ENCODE data around the gene LPCAT2.

LPCAT2 gene

DNA sequence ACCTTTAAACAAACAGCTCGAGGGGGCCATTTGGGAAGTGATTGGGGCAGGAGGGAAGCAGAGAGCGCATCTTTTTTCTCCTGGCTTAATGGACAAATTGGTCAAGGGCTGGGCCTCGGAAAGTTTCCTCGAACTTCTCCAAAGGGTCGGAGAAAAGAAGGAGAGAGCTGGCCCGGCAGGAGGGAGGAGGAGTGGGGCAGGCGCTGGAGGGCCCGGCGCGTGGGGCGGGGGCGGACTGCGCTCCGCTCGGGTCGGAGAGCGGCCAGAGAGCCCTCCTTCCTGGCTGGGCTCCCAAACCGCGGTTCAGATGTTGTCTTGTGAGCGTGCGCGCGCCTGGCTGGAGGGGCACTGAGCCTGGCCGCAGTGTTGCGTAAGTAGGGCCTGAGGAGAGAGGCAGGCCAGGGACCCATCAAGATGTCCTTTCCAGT lies 28.6 kb upstream of the LPCAT2 start:
- DNase-seq (ENCODE audit: low read depth) = no peak

DNA sequence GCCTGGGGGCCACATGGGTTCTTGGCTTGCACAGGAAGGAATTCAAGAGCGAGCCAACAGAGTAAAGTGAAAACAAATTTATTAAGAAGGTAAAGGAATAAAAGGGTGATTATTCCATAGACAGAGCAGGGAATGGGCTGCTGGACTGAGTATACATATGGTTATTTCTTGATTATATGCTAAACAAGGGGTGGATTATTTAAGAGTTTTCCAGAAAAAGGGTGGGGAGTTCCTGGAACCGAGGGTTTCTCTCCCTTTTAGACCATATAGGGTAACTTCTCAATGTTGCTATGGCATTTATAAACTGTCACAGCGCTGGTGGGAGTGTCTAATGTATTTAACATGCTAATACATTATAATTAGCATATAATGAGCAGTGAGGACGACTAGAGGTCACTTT lies 27.8 kb upstream of the LPCAT2 start:
- no peak for DNase-seq (ENCODE audit: low read depth)

- DNase-seq (ENCODE audit: low read depth) = no peak
Measured at GRCh38 chr16:55482056-55482455, 26.8 kb upstream of the LPCAT2 start.

DNA sequence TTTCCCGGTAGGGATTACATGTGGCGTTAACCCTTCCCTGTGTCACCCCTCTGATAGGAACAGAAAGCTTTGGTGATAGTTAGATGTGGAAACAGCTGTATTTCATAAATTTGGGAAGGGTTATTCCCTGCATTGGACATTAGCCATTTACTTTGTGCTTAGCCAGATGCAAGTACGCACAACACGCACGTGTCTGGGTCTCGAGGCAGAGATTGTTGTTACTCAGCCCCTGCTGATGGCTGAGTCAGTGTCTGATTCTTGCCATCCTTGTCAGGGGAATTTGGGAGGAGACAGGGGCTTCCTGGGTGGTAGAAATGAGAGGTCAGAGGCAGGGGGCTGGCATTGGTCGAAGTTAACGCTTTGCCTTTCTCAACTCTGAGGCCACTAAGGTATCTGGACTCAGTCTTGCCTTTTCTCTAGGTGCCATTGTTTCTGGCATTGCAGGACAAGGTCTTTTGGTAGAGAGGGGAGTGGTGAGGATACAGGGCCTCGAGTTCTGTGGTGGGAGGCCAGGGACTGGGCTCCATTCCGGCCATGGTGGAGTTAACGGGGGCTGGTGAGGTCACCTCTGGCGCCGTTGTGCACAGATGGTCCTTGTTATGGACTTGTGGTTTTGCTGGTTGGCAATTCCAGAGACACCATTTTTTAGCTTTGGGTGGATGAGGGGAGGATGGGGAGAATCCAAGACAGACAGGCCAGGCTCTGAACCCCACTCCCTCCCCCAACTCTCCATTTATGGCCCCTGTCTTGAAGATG lies 21.6 kb upstream of the LPCAT2 start:
- no peak for DNase-seq (ENCODE audit: low read depth)

DNA sequence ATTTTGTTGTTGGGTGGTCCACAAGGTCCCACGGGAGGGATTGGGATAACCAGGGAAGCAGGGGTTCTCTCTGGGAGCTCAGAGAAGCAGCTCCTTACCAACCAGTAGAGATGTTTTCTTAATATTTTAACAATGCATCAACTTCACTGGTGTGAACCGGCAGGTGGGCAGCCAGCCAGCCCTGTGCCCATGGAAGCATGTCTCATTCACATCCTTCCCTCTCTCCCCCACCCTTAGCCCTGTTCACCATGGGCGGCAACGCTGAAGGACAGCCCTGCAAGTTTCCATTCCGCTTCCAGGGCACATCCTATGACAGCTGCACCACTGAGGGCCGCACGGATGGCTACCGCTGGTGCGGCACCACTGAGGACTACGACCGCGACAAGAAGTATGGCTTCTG lies 20.6 kb upstream of the LPCAT2 start:
- DNase-seq (ENCODE audit: low read depth) = no peak

DNA sequence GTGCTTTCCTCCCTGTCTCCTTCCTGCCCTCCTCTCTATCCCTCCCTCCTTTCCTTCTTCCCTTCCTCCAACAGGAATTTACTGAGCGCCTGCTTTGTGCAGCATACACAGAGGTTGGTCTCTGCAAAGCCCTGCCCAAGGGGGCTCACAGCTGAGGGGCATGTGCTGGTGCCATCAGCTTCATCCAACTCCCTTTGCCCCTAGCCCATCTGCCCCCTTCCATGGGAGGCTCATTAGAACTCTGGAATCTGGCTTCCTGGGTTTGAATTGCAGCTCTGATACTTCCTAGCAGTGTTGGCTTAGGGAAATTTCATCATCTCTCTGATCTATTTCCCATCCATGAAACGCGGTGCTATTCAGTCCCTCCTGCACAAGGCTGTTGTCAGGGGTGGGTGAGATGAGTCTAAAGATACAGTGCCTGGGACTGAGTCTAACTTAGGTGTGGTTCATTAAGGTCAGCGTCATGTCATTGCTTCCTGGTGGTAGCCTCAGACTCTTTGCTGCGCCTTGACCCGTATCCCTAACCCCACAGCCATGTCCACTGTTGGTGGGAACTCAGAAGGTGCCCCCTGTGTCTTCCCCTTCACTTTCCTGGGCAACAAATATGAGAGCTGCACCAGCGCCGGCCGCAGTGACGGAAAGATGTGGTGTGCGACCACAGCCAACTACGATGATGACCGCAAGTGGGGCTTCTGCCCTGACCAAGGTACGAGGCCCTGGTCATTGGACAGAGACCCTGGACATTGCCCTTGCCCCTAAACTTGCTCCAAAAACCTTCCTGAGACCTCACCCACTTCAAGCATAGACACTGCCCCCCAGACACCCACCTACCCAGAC lies 19.5 kb upstream of the LPCAT2 start:
- no peak for DNase-seq (ENCODE audit: low read depth)

DNA sequence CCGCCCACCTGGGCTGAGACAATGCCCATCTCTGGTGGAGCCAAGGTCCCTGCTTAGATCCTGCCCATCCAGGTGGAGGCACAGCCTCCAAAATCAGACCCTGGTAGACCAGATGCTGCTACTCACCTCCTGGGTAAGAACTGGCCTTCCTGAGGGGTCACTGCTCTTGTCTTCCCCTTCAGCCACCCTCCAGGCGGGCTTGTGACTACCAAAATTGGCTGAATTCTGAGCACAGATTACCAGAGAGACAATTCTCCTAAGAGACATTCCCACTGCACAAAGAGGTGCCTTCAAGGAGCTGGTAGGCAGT lies 19.0 kb upstream of the LPCAT2 start:
- DNase-seq (ENCODE audit: low read depth) = no peak

DNA sequence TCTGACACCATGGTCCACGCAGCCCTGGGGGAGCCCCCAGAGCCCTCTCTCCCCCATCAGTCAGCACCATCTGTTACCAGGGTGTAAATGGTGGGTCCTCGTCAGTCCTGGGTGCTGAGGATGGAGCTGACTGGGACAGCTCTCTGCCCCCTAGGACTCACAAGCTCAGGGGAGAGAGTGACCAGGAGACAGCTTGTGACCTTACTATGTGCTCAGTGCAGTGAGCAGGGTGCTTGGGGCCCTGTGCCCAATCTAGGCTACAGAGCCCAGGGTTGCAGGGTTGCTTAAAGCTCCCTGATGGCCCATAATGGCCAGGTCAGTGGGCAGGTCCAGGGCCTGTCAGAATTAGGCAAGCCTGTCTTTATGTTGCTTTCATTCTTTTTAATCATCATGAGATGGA lies 18.6 kb upstream of the LPCAT2 start:
- DNase-seq (ENCODE audit: low read depth) = no peak

DNA sequence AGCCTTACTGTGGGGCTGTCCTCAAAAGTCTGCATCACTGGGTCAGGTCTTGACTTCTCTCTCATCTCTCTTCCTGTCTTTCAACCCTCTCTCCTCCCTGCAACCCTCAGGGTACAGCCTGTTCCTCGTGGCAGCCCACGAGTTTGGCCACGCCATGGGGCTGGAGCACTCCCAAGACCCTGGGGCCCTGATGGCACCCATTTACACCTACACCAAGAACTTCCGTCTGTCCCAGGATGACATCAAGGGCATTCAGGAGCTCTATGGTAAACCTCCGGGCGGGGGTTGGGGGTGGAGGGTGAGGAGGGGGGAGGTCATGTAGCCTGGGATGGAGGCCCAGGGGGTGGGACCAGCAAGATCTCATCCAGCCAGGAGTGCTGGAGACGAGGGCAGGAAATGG lies 17.2 kb upstream of the LPCAT2 start:
- no peak for DNase-seq (ENCODE audit: low read depth)

DNA sequence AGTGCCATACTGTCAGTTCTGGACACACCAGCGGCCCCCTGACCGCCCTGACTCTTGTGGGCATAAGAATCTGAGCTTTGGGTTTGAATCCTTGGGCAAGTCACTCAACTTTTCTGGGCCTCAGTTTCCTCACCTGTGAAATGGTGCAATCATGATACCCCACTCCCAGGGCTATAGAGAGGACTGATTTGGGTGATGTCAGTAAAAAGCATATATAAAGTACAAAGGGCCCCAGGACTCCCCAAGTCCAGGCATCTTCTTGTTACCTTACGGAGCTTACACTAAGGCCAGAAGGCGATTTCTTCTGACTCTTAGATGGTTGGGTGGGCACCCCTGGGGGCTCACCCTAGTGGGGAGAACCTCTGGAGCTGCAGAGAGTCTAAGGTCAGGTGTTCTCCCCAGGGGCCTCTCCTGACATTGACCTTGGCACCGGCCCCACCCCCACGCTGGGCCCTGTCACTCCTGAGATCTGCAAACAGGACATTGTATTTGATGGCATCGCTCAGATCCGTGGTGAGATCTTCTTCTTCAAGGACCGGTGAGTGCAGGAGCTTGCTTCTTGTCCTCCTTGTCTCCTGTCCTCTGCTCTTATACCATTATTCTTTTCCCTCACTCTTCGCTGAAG lies 16.0 kb upstream of the LPCAT2 start:
- no peak for DNase-seq (ENCODE audit: low read depth)

DNA sequence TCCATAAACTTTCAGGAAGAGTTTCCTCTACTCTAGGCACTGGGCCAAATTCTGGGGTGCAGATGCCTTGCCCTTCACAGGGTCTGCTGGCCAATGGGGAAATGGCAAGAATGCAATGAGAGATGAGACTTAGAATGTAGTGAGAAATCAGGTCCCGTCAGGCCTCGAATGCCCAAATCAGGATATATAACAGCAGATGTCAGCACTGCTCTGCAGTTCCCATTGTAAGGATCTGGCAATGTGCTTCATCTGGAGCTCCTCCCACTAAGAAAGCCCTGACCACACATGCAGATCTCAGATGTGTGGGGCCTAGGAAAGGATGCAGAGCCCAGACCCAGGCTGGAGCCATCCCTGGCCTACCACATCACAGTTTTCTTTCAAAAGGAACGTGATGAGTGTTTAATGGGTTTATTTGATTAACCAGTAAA lies 13.9 kb upstream of the LPCAT2 start:
- no peak for DNase-seq (ENCODE audit: low read depth)

DNA sequence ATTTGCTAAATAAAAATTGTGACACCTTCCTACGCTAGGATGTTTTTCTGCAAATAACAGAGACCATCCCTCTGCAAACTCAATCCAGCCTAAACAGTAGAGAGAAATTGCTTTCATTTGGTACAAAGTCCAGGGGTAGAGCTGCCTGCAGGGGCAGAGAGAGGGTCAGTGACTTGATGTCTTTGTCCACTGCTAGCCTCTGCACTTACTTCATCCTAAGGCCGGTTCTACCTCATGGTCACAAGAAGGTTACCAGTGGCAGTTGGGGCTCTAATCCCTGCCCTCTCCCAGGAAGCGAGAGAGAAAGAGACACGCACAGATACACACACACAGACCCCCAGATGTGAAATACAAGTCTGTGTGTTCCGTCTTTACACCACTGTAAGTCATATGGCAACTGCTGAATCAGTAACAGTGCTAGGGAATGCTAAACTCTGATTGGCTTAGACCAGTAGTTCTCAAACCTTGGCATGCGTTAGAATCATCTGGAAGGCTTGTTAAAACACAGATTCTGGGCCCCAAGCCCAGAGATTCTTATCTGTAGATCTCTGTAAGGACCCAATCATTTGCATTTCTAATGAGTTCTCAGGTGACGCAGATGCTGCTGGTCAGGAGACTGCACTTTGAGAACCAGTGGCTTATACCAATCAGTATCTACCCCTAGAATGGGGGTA lies 13.1 kb upstream of the LPCAT2 start:
- no peak for DNase-seq (ENCODE audit: low read depth)

DNA sequence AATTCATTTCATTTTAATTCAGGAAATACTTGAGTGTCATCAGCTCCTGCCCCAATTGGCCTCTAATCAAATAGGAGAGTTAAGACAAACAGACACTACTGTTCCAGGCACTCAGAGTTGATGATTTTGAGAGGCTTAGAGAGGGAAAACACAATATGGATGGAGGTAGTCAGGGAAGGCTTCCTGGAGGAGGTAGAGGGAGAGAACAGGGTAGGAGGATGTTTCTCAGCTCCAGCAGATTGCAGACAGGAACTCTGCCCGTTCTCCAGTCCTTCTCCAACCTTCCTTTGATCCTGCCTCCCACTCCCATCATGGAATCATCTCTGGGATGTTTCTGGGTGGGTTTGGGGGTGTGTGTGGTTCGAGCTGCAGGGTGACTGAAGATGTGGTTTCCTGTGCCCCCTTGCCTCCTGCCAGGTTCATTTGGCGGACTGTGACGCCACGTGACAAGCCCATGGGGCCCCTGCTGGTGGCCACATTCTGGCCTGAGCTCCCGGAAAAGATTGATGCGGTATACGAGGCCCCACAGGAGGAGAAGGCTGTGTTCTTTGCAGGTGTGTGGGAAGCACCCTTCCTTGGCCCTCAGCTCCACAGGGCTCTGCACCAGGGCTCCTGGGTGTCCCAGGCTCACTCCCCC lies 12.2 kb upstream of the LPCAT2 start:
- no peak for DNase-seq (ENCODE audit: low read depth)

- DNase-seq (ENCODE audit: low read depth) = no peak
Measured at GRCh38 chr16:55497558-55497957, 11.3 kb upstream of the LPCAT2 start.

DNA sequence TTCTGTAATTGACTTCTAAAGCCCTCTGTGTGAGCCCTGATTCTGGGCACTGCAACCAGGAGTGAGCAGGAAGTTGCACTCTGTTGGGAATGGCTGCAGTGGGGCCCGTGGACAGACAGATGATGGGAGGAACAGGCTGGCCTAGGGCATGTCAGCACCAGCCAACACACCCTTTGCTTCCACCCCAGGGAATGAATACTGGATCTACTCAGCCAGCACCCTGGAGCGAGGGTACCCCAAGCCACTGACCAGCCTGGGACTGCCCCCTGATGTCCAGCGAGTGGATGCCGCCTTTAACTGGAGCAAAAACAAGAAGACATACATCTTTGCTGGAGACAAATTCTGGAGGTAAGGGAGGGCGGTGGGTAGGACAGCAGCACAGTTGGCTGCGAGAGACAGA lies 10.8 kb upstream of the LPCAT2 start:
- no peak for DNase-seq (ENCODE audit: low read depth)

- no peak for DNase-seq (ENCODE audit: low read depth)
Measured at GRCh38 chr16:55499281-55499680, 9.6 kb upstream of the LPCAT2 start.

- DNase-seq (ENCODE audit: low read depth) = no peak
Measured at GRCh38 chr16:55499951-55500529, 8.8 kb upstream of the LPCAT2 start.

GRCh38 chr16:55500530-55501011 lies 8.3 kb upstream of the LPCAT2 start:
- DNase-seq (ENCODE audit: low read depth) = no peak

- DNase-seq (ENCODE audit: low read depth) = no peak
Measured at GRCh38 chr16:55501549-55502322, 7.1 kb upstream of the LPCAT2 start.

DNA sequence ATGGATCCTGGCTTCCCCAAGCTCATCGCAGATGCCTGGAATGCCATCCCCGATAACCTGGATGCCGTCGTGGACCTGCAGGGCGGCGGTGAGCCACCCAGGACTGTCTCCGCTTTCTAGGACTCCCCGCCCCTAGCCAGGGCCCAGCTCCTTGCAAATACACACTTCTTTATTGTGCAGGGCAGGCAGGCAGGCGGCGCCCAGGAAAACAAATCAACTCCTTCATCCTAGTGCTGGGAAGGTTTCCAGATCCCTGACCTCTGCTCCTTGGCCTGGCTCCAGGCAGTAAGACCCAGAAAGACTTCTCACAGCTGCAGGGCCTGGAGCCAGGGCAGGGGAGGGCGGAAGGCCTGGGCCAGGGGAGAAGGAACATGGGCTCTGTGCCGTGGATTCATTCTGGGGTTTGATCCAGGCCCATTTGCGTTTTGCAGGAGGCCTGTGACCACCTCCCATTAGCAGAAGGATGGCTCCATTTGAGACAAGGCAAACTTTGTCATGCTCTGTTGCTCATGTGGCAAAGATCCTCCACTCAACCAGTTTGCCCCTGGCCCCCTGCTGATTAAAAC lies 6.0 kb upstream of the LPCAT2 start:
- no peak for DNase-seq (ENCODE audit: low read depth)

All from stimulated activated CD8-positive, alpha-beta memory T cell treated with anti-CD3 and anti-CD28 coated beads, Interleukin-4, amount 100 ng/mL, for 24 hours (primary cell).